Measurements from ENCODE around the gene SMYD2. TPM values are rescaled to one million over a fixed set of nuclear protein-coding genes. Genes with fewer than 3 reads are reported as not detected.

The SMYD2 gene
- total and polyA plus RNA-seq, 10 of the 15 experiments (the other 5 are each of a cell fraction or from before 2014, with no cell fraction given) = 8.3 to 55.7 (median 26.4) TPM

DNA sequence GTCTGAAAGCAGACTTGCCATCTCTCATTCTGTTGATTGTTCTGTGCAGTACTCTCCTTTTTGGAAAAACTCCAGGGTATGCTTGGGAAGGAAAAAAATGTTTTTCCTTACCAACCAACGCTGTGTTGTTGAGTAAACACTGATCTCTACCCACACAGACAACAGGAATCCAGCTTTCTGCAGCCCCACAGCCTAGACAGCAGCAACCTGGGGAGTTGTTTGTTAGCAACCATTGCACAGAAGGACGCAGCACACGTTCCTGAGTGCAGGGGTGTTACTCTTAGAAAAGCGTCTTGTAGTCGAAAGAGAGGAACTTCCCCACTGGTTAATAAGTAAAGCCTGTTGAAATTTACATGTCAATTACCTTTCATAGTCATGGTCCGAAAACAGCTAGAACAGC lies 56.6 kb downstream of the SMYD2 start:
- in situ Hi-C loops (cut with MboI) = loop anchor here (10.0 kb wide), 2 partner anchors 963 to 1187 kb away; no protein-coding TSS in a partner anchor
- ChIA-PET RAD21 (ENCODE audit: unreplicated experiment) (interaction anchor here (0.7 to 8.3 kb wide), 8 partner anchors 9 to 301 kb away, joined by 3 to 207 read pairs (median 3); no protein-coding TSS in a partner anchor), CTCF (interaction anchor here (1.0 to 17.7 kb wide), 5 partner anchors 9 to 250 kb away, joined by 3 to 597 read pairs (median 10); no protein-coding TSS in a partner anchor), SMC1A (ENCODE audit: uncharacterized antibody, unreplicated experiment) (interaction anchor here (0.9 to 12.2 kb wide), 4 partner anchors 20 to 247 kb away, joined by 3 to 292 read pairs (median 3); no protein-coding TSS in a partner anchor), POLR2A (interaction anchor here (0.5 to 1.3 kb wide), 2 partner anchors 82 to 90 kb away, joined by 3 read pairs; no protein-coding TSS in a partner anchor)
- Histone ChIP-seq H3K4me1 (ENCODE audit: control insufficient read depth, insufficient read depth, low read length) (no peaks in the 10 kb centered on the region), H3K36me3 (ENCODE audit: control insufficient read depth in 2 of 2, insufficient read depth in 2 of 2, low read length in 1 of 2) (peaks cover 0 to 1% of the 10 kb centered on the region in 2 experiments; a peak in 2 of 4 replicates), H4K20me1 (ENCODE audit: control insufficient read depth, insufficient read depth) (no peaks in the 10 kb centered on the region), H3K27ac (ENCODE audit: control insufficient read depth, insufficient read depth) (no peak overlapping the region), H3K4me3 (no peak overlapping the region), H3K79me2 (ENCODE audit: control insufficient read depth, insufficient read depth, low read length) (no peaks in the 10 kb centered on the region), H3K9me3 (replicated peaks; ENCODE audit: control insufficient read depth, insufficient read depth, low read length) (no peaks in the 10 kb centered on the region), H3K27me3 (replicated peaks in 1 of 2; ENCODE audit: control insufficient read depth in 2 of 2, insufficient read depth in 2 of 2, low read length in 1 of 2) (no peaks in the 10 kb centered on the region), H3K9ac (ENCODE audit: control insufficient read depth, insufficient read depth, low read length) (no peak overlapping the region), H3K4me2 (ENCODE audit: control insufficient read depth, insufficient read depth) (no peak overlapping the region), H2AFZ (ENCODE audit: control insufficient read depth, low read depth, low read length) (no peak overlapping the region)
- intact Hi-C loops (cut with micrococcal nuclease; ENCODE audit: unreplicated experiment) = loop anchor here (10.0 kb wide), 1 partner anchor 1187 kb away; no protein-coding TSS in a partner anchor
- no peak for ATAC-seq
- TF ChIP-seq BHLHE40 (IDR thresholded peaks at IDR 0.05; ENCODE audit: borderline replicate concordance in 1 of 2, low read depth in 2 of 2, low read length in 1 of 2) (peak in 1 of 2 experiments; percentile 12; a peak in 1 of 4 replicates), RUNX3 (IDR thresholded peaks at IDR 0.05; ENCODE audit: low read length) (no peak), MEF2A (IDR thresholded peaks at IDR 0.05; ENCODE audit: insufficient read depth, low read depth, low read length) (no peak), CREM (IDR thresholded peaks at IDR 0.05; ENCODE audit: low read depth) (no peak), TBL1XR1 (IDR thresholded peaks at IDR 0.05; ENCODE audit: low read depth, low read length) (no peak), MTA2 (IDR thresholded peaks at IDR 0.05; ENCODE audit: low read depth) (no peak), PAX5 (IDR thresholded peaks at IDR 0.05; ENCODE audit: borderline replicate concordance, low read depth, low read length) (no peak), ZNF274 (IDR thresholded peaks at IDR 0.05; ENCODE audit: insufficient read depth, insufficient read length) (no peak)
- no peak for DNase-seq (ENCODE audit: low read depth, low spot score)
- WGBS (ENCODE audit: insufficient coverage, insufficient replicate concordance, low lambda C conversion rate, missing lambda C conversion rate) = 96% methylated on average over 6 of the region's 6 CpGs
- no TSS peak for BruUV-seq (replicated peaks)
- no peak for FAIRE-seq

Data from GM12878 (cell line).